Measurements from ENCODE around the gene KNDC1.

GRCh38 chr10:133252223-133252552, 92.2 kb downstream of the KNDC1 start:
- TF ChIP-seq CTCF (IDR thresholded peaks at IDR 0.05 in 8 of 11, conservative IDR thresholded peaks at IDR 0.05 in 3 of 11): no peak
- TF ChIP-seq POLR2A (IDR thresholded peaks at IDR 0.05): no peak
- TF ChIP-seq POLR2AphosphoS5 (IDR thresholded peaks at IDR 0.05): no peak
